Endothelial cell of umbilical vein (primary cell): ENCODE measurements around the gene TTLL5. TPM values are rescaled to one million over a fixed set of nuclear protein-coding genes. Genes with fewer than 3 reads are reported as not detected.

Experiments
- BruUV-seq: library from RNA; stranded (reverse); fragments of 400-500 nt; replicated peaks from 2 replicates; lab custom pipeline; 2021; lab: Mats Ljungman, UMichigan
- CTCF ChIA-PET: fragments of 300-600, 350-600 bp; sonication (Branson Sonifier 250); formaldehyde crosslinking; loops from one replicate; lab custom pipeline; 2021; ENCODE audit warnings: antibody characterized with exemption, inconsistent platforms; lab: Charles Lee
- POLR2A ChIA-PET: fragments of 300-600, 350-600 bp; sonication (Branson Sonifier 250); formaldehyde crosslinking; loops from one replicate; lab custom pipeline; 2021; ENCODE audit warnings: antibody characterized with exemption, inconsistent platforms; lab: Charles Lee
- DNase-seq: peaks from one replicate; pipeline ENCODE4 v3.0.0-alpha.2; 2011; ENCODE audit warnings: low read depth, low spot score
- FAIRE-seq: peaks from 2 replicates; lab custom pipeline; 2011; peaks lifted over from hg19 to GRCh38; lab: Jason Lieb, UNC
- H2AFZ ChIP-seq: 2 replicates; pipeline ENCODE4 v1.6.0; 2012; ENCODE audit warnings: low read depth, low read length, control low read depth, inconsistent platforms
- H3K27ac ChIP-seq: 2 replicates; pipeline ENCODE4 v1.5.1; 2011; ENCODE audit warnings: low read depth, mild to moderate bottlenecking, control low read depth, low read length, moderate library complexity; ENCODE audit not compliant: insufficient read depth
- H3K27me3 ChIP-seq, 2 experiments: 2 replicates each; pipeline versions ENCODE4 v1.6.0 to v1.6.1; 2011; ENCODE audit warnings: low read length in 2 of 2, mixed read lengths in 1 of 2; ENCODE audit not compliant: control insufficient read depth in 2 of 2, insufficient read depth in 2 of 2
- H3K36me3 ChIP-seq, 2 experiments: 2 replicates in 1 of 2; 3 replicates in 1 of 2; pipeline ENCODE4 v1.5.1; 2011; ENCODE audit warnings: low read length in 2 of 2, mild to moderate bottlenecking in 1 of 2, moderate library complexity in 1 of 2; ENCODE audit not compliant: control insufficient read depth in 2 of 2, insufficient read depth in 2 of 2; ENCODE audit errors: extremely low read depth in 1 of 2
- H3K4me1 ChIP-seq: 3 replicates; pipeline ENCODE4 v1.5.1; 2011; ENCODE audit warnings: mild to moderate bottlenecking, low read length; ENCODE audit not compliant: control insufficient read depth, insufficient read depth; ENCODE audit errors: extremely low read depth
- H3K4me2 ChIP-seq: 2 replicates; pipeline ENCODE4 v1.6.1; 2011; ENCODE audit warnings: low read length, control low read depth, mixed read lengths; ENCODE audit not compliant: insufficient read depth
- H3K4me3 ChIP-seq, 3 experiments: fragments of 200-600 bp in 1 of 3; sonication (generic), shearing (Covaris generic) in 1 of 3; replicated peaks in 1 of 3; 2 replicates each; pipeline ENCODE4 v1.5.1; 2011 to 2016; ENCODE audit warnings: control low read depth in 3 of 3, low read length in 3 of 3, mild to moderate bottlenecking in 2 of 3, inconsistent platforms in 1 of 3, low read depth in 1 of 3, moderate library complexity in 1 of 3; ENCODE audit not compliant: insufficient read depth in 1 of 3
- H3K79me2 ChIP-seq: 2 replicates; pipeline ENCODE4 v1.6.0; 2012; ENCODE audit warnings: low read length, inconsistent platforms; ENCODE audit not compliant: control insufficient read depth, insufficient read depth
- H3K9ac ChIP-seq: replicated peaks from 2 replicates; pipeline ENCODE3; 2011; ENCODE audit warnings: low read length, control low read depth; ENCODE audit not compliant: insufficient read depth; ENCODE audit errors: extremely low read depth
- H3K9me1 ChIP-seq: replicated peaks from 3 replicates; pipeline ENCODE4 v1.6.0; 2011; ENCODE audit warnings: mild to moderate bottlenecking, low read length; ENCODE audit not compliant: control insufficient read depth, insufficient read depth; ENCODE audit errors: extremely low read depth
- H3K9me3 ChIP-seq: replicated peaks from 2 replicates; pipeline ENCODE4 v1.5.1; 2012; ENCODE audit warnings: low read length, inconsistent platforms; ENCODE audit not compliant: control insufficient read depth, insufficient read depth
- H4K20me1 ChIP-seq: replicated peaks from 2 replicates; pipeline ENCODE3; 2011; ENCODE audit warnings: mild to moderate bottlenecking, low read length; ENCODE audit not compliant: control insufficient read depth, insufficient read depth; ENCODE audit errors: extremely low read depth
- EZH2 ChIP-seq: IDR thresholded peaks from 2 replicates; pipeline ENCODE4 v1.6.1; 2012; ENCODE audit warnings: borderline replicate concordance, low read depth, mild to moderate bottlenecking, moderate library complexity, low read length, inconsistent platforms; ENCODE audit not compliant: severe bottlenecking
- FOS ChIP-seq: IDR thresholded peaks from 2 replicates; pipeline ENCODE4 v1.6.1; 2011; ENCODE audit warnings: mild to moderate bottlenecking, low read length, moderate library complexity, borderline replicate concordance; ENCODE audit not compliant: insufficient read depth
- JUN ChIP-seq: IDR thresholded peaks from 2 replicates; pipeline ENCODE4 v1.6.1; 2011; ENCODE audit warnings: borderline replicate concordance, low read depth; ENCODE audit not compliant: insufficient read length, insufficient read depth
- MYC ChIP-seq: IDR thresholded peaks from one replicate; pipeline ENCODE4 v1.6.1; 2011; ENCODE audit warnings: mild to moderate bottlenecking, low read depth, low read length
- POLR2A ChIP-seq: IDR thresholded peaks from 2 replicates; pipeline ENCODE4 v1.6.1; 2012; ENCODE audit warnings: low read depth, mild to moderate bottlenecking, control low read depth, low read length
- POLR2AphosphoS5 ChIP-seq: IDR thresholded peaks from 2 replicates; pipeline ENCODE4 v1.6.1; 2012; ENCODE audit warnings: low read depth, mild to moderate bottlenecking, control low read depth, low read length, moderate library complexity; ENCODE audit not compliant: insufficient read depth
- dilution Hi-C: fragments of 300-500 bp; cut with MboI; formaldehyde crosslinking; loops from one replicate; pipeline ENCODE4 v1.15.0; 2019; ENCODE audit warnings: low sequenced_read_pairs; ENCODE audit not compliant: extremely low pct_ligation_motif_present
- intact Hi-C: fragments of 100-400 bp; cut with micrococcal nuclease; formaldehyde crosslinking; loops from one replicate; pipeline ENCODE4 v1.10.0; 2022
- polyA plus RNA-seq, 4 experiments: library from polyadenylated mRNA; depleted of rRNA in 3 of 4; stranded (reverse) in 3 of 4; unstranded in 1 of 4; fragments of >200 nt; gene quantifications; 2 replicates each; pipeline versions ENCODE4 v1.2.1 to v1.2.3, GENCODE V29; 2011 to 2012; ENCODE audit warnings: missing spikeins in 1 of 4
- total RNA-seq: library from RNA; stranded (reverse); gene quantifications from 2 replicates; pipeline ENCODE4 v1.2.3, GENCODE V29; 2021
- TF ChIP-seq, protein P1 (sequence below): IDR thresholded peaks from 2 replicates; pipeline ENCODE4 v1.6.1; 2011; ENCODE audit not compliant: insufficient read depth, insufficient read length
- TF ChIP-seq, protein P2 (sequence below), 2 donors: IDR thresholded peaks; 1 replicate in 1 of 2; 2 replicates in 1 of 2; pipeline ENCODE4 v1.5.1; 2011; ENCODE audit warnings: low read length in 2 of 2, mild to moderate bottlenecking in 2 of 2, moderate library complexity in 2 of 2, control low read depth in 1 of 2, inconsistent platforms in 1 of 2, low read depth in 1 of 2; ENCODE audit not compliant: insufficient read depth in 1 of 2; ENCODE audit errors: extremely low read depth in 1 of 2

Gene TTLL5
- total and polyA plus RNA-seq, 2 donors (not counting 3 experiments of a cell fraction or from before 2014, with no cell fraction given): 33.2 to 93.6 TPM

DNA sequence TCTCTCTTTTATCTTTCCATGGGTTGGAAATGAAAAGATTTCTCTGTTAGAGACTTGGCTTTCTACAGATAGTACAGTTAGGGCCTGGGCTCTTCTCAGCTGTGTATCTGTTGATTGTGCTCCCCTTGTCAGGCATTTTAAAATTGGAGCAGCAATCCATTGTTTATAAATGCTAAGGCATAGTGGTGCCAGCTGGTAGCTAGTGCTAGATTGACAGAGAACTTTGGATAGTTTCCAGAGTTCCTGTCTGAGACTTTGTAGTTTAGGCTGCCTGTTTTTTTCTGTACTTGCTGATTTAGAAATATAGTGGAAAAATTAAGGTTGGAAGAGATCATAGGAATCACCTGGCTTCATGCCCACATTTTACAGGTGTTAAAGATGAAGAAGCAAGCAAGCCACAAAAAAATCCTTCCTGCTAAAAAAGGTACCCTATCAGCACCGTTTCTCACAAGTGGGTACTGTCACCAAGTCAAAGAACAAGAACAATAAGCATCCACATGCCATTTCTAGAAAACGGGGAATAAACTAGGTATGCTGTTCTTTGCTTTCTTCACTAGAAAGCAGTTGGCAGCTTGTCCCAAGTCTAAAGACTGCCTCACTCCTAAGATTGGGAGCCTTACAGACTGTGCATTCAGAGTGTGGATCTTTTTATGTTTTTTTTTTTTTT, 6.2 kb downstream of the TTLL5 start:
- no peaks in the 10 kb centered on the region for H3K9me3 ChIP-seq
- peaks cover 2 to 13% of the 10 kb centered on the region in 2 experiments for H3K36me3 ChIP-seq
- intact Hi-C loops (no loop called here), dilution Hi-C loops (no loop called here)
- FAIRE-seq: no peak
- ChIA-PET POLR2A (interaction anchor here (0.5 kb wide), 1 partner anchor 27 kb away, joined by 3 read pairs; no protein-coding TSS in a partner anchor), CTCF (interaction anchor here (1.0 to 1.5 kb wide), 3 partner anchors 13 to 315 kb away, joined by 3 to 8 read pairs (median 4); no protein-coding TSS in a partner anchor)
- H3K27me3 ChIP-seq: no peaks in the 10 kb centered on the region
- H3K4me2 ChIP-seq: no peak overlapping the region
- H3K9ac ChIP-seq: no peak overlapping the region
- H3K4me3 ChIP-seq: no peak overlapping the region
- no TSS peak for BruUV-seq
- no peaks in the 10 kb centered on the region for H4K20me1 ChIP-seq
- peaks cover 67% of the 10 kb centered on the region for H3K79me2 ChIP-seq
- H3K9me1 ChIP-seq: no peaks in the 10 kb centered on the region
- TF ChIP-seq POLR2A (no peak), JUN (no peak), EZH2 (no peak), FOS (no peak), POLR2AphosphoS5 (no peak), MYC (no peak)
- TF ChIP-seq, protein P1, sequence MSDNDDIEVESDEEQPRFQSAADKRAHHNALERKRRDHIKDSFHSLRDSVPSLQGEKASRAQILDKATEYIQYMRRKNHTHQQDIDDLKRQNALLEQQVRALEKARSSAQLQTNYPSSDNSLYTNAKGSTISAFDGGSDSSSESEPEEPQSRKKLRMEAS: no peak
- TF ChIP-seq, protein P2, sequence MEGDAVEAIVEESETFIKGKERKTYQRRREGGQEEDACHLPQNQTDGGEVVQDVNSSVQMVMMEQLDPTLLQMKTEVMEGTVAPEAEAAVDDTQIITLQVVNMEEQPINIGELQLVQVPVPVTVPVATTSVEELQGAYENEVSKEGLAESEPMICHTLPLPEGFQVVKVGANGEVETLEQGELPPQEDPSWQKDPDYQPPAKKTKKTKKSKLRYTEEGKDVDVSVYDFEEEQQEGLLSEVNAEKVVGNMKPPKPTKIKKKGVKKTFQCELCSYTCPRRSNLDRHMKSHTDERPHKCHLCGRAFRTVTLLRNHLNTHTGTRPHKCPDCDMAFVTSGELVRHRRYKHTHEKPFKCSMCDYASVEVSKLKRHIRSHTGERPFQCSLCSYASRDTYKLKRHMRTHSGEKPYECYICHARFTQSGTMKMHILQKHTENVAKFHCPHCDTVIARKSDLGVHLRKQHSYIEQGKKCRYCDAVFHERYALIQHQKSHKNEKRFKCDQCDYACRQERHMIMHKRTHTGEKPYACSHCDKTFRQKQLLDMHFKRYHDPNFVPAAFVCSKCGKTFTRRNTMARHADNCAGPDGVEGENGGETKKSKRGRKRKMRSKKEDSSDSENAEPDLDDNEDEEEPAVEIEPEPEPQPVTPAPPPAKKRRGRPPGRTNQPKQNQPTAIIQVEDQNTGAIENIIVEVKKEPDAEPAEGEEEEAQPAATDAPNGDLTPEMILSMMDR (IDR thresholded peaks at IDR 0.05; ENCODE audit: extremely low read depth in 1 of 2, insufficient read depth in 1 of 2, low read depth in 1 of 2, low read length in 2 of 2): no peak
- H3K4me1 ChIP-seq: peaks cover 22% of the 10 kb centered on the region
- H3K27ac ChIP-seq: no peak overlapping the region
- H2AFZ ChIP-seq: no peak overlapping the region
- DNase-seq: peak; percentile 64
